GM04504 (cell line): ENCODE results near the gene CYP24A1.

Experiments used
- DNase-seq: peaks from one replicate; pipeline ENCODE4 v3.0.0-alpha.2; 2012; ENCODE audit warnings: low read depth

CYP24A1 gene

DNA sequence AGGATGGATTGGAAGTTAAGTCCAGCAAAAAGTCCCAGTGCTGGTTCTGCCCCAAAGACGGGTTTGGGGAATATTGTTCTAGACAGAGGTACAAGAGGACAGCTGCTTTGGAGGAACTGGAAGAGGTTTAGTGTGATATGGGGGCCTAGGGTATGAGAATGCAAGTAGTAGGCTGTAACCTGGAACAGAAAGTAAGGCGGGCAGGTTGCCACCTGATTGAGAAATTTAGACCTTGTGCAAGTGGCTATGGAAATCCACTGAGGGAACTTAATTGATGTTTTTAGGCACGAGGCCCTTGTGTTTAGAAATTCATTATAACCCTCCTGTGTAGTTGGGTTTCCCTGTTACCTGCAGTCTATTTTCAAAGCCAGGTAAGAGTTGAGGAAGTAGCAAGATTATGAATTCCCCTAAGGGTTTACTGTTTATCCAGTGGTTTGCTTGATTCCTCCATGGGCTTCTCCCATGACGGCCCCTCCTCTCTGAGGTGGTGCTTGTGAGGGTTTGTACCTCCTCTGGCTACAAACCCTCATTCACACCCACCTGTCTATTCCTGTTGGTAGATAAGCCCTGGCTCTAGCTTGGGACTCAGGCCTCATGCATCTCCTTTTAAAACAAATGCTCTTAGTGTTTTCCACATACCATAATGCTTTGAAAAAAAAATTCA, 61.4 kb downstream of the CYP24A1 start:
- DNase-seq, result no peak

DNA sequence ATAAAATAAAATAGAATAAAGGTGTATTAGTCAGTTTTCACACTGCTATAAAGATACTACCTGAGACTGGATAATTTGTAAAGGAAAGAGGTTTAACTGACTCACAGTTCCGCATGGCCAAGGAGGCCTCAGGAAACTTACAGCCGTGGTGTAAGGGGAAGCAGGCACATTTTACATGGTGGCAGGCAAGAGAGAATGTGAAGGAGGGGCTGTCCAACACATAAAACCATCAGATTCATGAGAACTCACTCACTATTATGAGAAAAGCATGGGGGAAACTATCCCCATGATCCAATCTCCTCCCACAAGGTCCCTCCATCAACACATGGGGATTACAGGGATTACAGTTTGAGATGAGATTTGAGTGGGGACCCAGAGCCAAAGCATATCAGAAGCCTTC, 62.3 kb downstream of the CYP24A1 start:
- no peak for DNase-seq

DNA sequence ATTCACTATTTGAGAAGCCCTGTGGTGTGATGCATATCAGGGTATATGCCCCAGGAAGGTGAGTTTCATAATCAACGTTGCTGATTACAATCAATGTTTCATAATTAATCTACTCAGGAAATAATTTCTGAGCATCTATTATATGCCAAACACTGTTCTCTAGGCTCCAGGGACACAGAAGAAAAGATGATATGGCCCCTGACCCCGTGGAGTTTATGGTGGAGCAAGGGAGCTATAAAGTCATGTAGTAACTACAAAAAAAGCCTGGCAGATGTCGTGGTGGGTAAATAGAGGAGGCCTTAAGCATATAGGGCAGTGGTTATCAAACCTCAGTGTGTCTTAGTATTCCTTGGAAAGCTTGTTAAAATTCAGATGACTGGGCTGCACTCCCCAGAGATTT, 63.3 kb downstream of the CYP24A1 start:
- no peak for DNase-seq

DNA sequence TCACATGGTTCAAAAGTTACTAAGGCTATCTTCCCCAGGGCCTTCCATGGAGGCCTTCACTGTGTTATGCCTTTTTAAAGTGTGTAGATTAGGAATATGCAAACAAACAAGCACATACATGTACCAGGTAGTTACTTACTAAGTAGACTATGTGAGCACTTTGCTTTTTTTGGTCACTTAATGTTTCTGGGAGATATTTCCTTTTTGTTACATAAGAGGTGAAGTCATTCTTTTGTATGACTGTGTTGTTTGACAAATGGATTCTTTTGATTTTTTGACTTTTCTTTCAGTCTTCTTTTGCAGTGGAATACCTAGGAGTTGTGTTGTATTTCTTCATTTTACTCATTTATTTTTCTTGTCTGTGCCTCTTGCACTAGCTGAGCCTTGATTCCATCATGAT, 63.7 kb downstream of the CYP24A1 start:
- DNase-seq, result no peak

DNA sequence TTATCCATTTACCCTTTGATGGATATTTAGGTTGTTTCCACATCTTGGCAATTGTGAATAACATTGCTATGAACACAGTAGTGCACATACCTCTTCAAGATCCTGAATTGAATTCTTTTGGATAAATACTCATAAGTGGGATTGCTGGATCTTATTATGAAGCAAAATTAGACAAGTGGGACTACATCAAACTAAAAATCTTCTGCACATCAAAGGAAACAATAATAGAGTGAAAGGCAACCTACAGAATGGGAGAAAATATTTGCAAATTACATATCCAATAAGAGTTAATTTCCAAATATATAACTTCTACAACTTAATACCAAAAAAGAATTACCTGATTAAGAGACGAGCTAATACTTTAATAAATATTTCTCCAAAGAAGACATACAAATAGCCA, 65.0 kb downstream of the CYP24A1 start:
- DNase-seq, result no peak

DNA sequence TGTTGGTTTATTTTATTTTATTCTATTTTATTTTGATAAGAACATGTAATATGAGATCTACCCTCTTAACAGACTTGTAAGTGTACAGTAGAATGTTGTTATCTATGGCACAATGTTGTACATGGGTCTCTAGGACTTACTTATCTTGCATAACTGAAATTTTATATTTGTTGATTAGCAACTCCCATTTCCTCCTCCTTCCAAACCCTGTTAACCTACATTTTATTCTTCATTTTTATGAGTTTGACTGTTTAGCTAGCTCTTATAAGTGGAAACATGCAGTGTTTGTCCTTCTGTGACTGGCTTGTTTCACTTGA, 65.5 kb downstream of the CYP24A1 start:
- DNase-seq, result no peak

DNA sequence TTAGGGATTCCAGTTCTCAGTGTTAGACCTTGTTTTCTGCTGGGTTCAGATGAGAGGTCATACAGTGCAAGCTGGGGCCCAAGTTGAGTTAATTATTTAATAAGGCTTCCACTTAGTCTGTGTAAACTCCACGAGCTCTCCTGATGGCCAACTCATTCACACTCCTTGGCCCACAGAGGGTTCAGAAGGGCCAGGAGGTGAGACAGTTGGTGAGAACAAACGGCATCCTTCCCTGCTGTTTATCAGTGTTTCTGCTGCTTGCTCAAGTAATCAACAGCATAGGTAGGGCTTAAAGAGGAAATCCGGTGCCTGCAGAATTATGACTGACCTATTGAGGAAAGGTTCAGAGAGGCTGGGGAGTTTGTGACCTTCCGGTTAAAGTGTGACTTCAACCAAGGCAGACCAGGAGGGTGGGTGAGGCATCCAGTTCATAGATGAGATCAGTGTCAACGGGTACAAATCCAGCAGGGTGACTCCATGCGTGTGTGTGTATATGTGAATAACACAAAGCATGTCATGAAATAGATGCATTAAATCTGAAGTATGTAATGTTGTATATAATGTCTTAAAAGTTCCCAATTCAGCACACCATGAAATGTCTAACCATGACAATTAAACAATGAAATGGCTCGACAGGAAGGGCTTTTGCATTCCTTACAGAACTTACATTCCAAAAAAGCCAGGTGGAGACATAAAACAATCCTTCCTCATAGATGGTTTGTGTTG, 66.0 kb downstream of the CYP24A1 start:
- no peak for DNase-seq

DNA sequence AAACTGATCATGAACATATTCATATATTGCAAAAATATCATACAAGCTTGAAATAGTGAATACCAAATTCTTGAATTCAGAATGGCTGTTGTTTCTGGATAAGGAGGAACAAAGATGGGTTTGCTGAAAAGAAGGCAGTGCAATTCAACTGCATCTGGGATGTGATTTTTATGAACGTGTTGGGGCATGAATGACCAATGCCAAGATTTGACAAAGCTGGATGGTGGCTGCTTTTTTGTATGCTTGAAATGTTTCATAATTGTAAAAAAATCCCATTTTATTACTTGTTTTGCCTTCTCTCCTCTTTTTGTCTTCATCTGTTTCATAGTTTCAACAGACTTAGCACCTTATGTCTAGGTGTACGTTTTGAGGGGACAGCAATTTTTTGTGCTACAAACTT, 66.6 kb downstream of the CYP24A1 start:
- no peak for DNase-seq

DNA sequence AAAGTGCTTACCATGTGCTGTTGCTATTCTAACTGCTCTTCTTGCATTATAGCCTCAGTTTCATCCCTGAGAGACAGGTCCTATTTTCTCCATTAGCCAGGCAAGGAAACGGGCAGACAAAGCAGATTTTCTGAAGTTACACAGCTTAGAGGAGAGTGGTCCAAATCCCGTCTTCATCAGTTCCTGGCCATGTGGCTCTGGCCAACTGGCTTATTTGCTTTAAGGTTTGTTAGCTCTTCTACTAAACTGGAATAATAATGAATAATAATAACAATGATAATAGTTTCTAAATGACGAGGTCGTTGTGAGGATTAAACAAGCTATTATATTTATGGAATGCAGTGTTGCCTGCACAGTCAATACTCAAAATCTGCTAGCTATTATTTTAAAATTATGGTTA, 67.6 kb downstream of the CYP24A1 start:
- DNase-seq, result no peak

DNA sequence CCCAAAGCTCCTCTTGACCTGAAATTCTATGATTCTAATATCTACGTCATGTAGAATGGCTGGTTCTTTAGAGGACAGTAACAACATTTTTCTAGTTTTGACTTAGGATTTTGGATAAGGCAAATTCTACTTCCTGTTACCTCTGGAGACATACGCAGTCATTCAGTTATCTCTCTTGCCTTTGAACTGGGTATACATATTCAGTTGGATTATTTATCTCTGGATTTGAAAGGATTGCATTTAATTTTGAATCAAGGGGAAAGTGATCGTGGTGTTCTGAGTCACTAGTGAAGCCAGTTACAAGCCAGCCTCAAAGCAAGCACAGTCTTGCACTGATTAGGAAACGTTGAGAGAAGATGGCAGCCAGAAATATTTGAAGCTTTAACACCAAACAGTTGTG, 68.1 kb downstream of the CYP24A1 start:
- no peak for DNase-seq

DNA sequence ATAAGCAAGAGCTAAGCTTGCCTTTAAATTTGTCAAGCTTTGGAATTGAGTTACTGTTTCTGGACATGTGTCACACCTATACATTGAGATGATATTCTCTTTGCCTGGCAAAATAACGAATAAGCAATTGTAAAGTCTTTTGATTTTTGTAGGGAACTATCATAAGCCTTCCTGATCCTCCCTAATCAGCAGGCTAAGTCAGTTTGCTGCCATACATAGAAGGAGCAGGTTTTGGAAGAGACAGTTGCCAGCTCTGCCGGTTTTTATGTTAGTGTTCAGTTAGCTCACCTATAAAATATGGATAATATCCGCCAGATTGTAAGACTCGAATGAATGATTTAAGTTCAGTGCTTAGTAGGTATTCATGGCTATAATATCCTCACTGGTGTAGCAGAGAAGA, 69.0 kb downstream of the CYP24A1 start:
- DNase-seq, result no peak

DNA sequence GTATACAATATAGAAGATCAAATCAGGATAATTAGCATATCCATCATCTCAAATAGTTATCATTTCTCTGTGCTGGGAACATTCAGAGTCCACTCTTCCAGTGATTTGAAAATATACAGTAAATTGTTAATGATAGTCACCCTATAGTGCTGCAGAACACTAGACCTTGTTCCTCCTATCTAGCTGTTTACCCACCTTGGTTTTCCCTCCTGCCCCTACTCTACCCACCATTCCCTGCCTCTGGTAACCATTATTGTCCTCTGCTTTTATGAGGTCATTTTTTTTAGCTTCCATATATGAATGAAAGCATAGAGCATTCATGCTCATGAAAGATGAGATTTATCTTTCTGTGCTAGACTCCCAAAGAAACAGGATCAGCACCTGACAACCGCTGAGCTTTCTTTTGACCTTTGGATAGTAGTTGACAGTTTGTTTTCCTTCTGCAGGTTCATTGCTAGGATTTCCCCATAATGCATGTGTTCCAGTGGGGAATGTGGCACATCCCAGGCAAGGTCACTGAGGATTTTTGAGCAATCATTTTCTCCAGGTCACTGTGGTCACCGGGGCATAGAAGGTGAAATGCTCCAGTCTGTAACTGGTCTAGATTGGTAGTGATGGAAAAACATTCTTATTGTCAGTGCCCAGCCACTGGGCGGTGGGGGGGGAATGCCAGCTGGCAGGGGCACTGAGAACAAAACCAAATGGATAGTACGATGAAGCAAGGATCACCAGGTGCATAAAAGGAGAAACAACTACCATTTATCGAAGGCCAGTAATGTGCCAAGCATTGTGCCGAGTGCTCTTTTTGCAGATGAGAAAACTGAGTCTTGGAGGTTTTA, 69.8 kb downstream of the CYP24A1 start:
- no peak for DNase-seq
